Left lobe of liver (tissue), 2 donors: ENCODE results near the gene AOC1. TPM values are rescaled to one million over a fixed set of nuclear protein-coding genes. Genes with fewer than 3 reads are reported as not detected.
"Not testable (repeated sequence)": the region's sequence is repeated elsewhere in the genome, so short reads cannot be mapped to it uniquely, and the experiment has no call there.

Source experiments
- ATAC-seq: fragments of 200-7000 bp; cut with Tn5 transposase; one replicate; pipeline ENCODE4 v1.9.1; 2020; ENCODE audit warnings: mild to moderate bottlenecking, moderate library complexity
- DNase-seq: peaks from one replicate; pipeline ENCODE4 v3.0.0-alpha.2; 2020; ENCODE audit warnings: low spot score
- total RNA-seq: library from RNA; stranded (reverse); gene quantifications from one replicate; pipeline ENCODE4 v1.2.1, GENCODE V29; 2021
- donor health status: DM: no; HTN: no; CAD: no; lungs with moderate emphysema.
- donor health status: DM: no; HTN: yes; CAD: no.

AOC1 gene
- total RNA-seq, 1 donor from 2014 or later: 18.9 TPM

GRCh38 chr7:150891740-150892139 is 39.4 kb downstream of the AOC1 start:
- no peak for ATAC-seq
- no peak for DNase-seq

DNA sequence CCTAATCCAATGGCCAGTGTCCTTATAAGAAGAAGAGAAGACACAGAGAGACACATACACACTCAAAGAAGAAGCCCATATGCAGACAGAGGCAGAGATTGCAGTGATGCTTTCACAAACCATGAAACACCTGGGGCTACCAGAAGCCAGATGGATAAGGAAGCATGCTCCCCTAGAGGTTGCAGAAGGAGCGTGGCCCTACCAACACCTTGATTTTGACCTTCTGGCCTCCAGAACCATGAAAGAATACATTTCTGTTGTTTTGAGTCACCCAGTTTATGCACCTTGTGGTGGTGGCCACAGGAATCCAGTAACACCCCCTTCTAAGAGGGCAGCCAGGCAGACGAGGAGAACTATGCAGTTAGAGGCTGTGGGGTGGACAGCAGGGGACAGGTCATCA is 43.5 kb downstream of the AOC1 start:
- DNase-seq (no peak), ATAC-seq (no peak)

- ATAC-seq (no peak), DNase-seq (no peak)
These were observed 44.4 kb downstream of the AOC1 start for GRCh38 chr7:150896562-150897209.

DNA sequence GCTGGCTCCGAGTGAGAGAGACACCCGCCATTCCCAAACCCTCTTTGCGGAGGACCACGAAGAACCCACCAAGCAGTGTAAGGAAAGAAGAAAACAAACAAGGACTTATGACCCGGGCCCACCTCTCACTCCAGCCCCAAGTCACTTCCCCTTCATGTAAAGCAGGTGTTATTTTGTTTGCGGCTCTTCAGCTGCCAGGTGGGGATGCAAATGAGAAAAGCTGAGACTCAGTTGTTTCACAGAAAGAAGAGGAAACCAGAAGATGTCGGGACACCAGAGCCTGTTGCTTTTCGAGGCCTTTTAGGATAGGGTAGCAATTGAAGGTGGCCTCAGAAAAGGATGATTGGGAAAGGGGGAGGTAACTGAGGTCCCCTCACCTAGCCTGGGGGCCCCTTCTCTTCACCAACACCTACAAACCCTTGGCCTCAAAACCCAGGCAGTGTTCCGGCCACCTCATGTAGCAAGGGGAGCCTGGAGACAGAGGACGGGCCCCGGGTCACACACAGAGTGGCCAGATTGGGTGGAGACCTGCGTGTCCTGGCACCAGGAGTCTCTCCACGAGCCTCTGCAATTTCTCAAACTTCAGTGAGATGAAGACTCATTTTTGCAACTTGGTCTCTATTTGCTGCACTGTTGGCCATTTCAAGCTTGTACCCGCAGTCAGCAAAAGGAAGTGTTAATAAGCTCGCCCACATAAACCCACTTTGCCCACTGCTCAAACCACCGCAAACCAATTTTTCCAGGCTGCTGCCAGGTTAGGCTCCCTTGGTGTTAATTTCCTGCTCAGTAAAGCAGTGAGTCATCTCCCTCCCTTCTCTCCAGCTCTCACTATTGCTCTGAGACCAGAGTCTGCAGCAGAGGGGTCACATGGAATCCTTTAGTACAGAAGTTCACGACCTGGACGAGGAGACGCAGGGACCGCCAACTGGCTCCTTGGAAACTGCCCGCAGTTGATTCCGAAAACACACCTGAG is 45.5 kb downstream of the AOC1 start:
- no peak for DNase-seq
- ATAC-seq: no peak

- ATAC-seq (peak; percentile 88), DNase-seq (peak; percentile 76)
These were observed 46.2 kb downstream of the AOC1 start for GRCh38 chr7:150898475-150899011.

- ATAC-seq: no peak
- DNase-seq: no peak
These were observed 48.4 kb downstream of the AOC1 start for GRCh38 chr7:150900675-150901074.

DNA sequence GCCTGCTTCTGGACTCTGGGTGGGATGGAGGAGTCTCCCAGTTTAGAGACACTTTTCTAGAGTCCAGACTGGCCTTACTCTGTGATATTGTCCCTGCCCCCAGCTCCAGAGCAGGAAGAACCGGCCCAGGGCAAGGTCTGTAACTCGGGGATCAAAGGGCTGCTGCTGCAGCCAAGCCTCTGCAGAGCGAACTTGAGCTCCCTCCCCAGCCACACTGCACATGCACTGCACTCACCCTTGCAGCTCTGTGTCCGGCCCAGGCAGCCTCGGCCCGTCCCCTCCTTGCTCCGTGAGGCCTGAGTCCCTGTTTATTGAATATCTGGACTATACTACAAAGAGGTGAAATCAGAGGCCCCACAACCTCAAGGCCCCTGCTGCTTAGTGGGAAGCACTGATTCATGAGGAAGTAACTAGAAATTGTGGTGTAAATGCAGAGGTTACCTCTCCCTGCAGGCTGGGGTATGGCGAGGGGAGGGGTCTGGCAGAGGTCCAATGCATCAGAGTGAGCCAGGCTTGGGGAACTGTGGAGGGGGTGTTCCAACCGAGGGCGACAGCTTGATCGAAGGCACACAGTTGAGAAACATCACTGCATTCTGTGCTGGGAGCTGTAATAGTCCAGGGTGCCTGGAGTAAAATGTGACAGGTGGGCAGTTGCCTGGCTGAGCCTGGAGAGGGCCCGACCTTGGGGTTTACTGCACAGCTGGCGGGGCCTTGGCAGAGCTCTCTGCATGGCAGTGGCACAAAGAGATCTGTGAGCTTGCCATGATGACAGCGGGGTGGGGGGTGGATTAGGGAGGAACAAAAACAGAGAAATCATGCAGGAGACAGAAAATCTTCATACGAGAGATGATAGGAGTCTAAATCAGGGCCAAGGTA is 49.1 kb downstream of the AOC1 start:
- DNase-seq (peak; percentile 60), ATAC-seq (peak; percentile 89)

DNA sequence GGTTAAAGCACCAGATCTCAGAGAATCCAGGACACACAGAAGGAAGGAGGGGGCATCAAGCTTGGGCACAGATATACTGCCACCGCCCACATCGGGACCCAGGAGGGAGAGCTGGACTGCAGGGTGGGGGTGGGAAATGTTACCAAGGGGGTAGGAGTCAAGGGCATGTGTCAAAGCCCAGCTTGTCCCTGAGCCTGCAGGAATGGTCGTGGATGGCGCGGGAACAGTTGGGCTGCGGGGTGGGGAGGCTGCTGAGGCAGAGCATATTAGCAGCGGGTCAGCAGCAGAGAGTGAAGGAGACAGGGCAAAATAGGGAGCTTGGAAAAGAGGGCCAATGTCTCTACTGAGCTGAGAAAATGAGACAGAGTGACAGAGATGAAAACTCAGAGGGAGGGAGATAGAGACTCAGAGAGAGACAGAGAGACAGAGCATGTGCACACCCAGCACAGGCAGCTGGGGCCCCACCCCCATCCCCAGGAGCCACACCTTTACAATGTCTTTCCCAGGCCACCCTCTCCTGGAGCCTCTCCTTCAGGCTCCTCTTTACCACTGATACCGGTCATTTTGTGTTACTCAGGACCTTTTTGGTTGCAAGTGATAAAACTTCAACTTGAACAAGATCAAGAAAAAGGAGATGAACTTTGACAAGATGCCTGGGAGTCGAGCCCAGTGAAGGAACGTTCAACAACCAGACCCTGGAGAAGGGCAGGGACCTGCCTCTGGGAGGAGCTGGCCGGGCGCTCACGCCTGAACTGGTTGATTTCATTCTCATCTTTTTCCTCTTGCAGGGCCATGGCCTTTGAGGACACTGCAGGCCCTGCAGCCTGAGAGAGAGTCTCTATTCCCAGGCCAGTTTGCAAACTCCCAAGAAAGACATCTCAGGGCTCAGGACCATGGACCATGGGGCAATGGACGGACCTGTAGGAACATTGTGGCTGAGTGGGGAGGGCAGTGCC is 50.0 kb downstream of the AOC1 start:
- ATAC-seq (no peak), DNase-seq (no peak)

- ATAC-seq (no peak), DNase-seq (no peak)
These were observed 51.3 kb downstream of the AOC1 start for GRCh38 chr7:150903606-150904005.

DNA sequence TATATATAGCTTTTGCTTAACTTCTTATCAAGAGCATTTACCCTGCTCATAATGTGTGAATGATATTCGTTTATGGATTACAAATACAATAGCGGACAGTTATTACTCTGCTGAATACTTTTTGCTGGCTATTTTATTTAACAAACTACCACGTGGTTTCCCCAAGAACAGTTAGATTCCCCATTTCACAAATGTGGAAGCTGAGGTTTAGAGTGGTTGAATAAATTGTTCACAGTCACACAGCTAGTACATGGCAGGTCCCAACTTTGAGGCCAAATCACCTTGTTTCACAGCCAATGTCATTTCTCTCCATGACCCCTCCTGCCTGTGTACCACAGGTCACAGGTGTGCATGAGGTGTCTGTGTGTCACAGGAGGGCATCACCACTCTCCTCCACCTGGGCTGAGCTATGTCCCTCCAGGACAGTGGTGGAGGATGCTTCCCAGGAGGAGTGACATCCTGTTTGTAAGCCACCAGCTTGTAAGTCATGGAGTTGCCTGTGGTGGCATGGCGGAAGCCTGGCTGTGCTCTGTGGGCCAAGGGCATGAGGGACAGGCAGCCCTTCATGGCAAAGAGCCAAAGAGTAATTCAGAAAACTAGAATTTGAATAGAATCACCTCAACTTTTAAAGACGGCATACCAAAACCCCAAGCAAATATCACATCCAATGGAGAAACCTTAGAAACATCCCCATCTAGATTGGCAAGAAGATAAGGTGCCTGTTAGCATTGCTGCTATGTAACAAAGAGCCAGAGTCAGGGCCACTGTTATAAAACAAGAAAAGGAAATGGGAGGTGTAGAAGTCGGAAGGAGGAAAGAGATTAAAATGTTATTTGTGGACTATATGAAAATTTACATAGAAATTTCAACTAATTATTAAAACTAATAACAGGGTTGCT is 51.9 kb downstream of the AOC1 start:
- DNase-seq (no peak), ATAC-seq (no peak)

- no peak for DNase-seq
- ATAC-seq: no peak
These were observed 55.9 kb downstream of the AOC1 start for GRCh38 chr7:150908173-150908572.

- DNase-seq (no peak), ATAC-seq (no peak)
These were observed 57.1 kb downstream of the AOC1 start for GRCh38 chr7:150909200-150909995.

- ATAC-seq, DNase-seq: not testable (repeated sequence)
These were observed 58.1 kb downstream of the AOC1 start for GRCh38 chr7:150910305-150910995.

GRCh38 chr7:150910996-150911422 is 58.7 kb downstream of the AOC1 start:
- no peak for ATAC-seq

More at GRCh38 chr7:150910996-150911422, 58.7 kb downstream of the AOC1 start:
- no peak for DNase-seq
